Measurements from ENCODE around the gene LCA5.
"Not testable (repeated sequence)": the region's sequence is repeated elsewhere in the genome, so short reads cannot be mapped to it uniquely, and the experiment has no call there.

LCA5 gene

GRCh38 chr6:79529567-79529966 is 7.7 kb downstream of the LCA5 start:
- DNase-seq = not testable (repeated sequence)

DNA sequence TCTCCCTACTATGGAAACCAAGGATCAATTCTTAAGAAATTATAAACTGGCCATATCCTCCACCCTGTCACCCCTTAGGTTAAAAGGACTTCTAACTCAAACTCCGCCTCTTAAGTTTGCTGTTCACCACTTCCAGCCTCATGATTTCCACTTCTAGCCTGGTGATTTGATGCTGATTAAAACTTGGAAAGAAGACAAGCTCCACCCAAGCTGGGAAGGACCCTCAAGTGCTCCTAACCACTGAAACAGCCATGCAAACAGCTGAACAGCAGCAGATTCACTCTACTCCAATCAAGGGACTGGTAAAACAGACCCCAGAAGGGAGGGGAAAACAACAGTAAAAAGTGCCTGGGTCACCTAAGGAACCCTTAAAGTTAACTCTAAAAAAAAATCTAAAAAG is 10.3 kb downstream of the LCA5 start:
- no peak for DNase-seq

DNA sequence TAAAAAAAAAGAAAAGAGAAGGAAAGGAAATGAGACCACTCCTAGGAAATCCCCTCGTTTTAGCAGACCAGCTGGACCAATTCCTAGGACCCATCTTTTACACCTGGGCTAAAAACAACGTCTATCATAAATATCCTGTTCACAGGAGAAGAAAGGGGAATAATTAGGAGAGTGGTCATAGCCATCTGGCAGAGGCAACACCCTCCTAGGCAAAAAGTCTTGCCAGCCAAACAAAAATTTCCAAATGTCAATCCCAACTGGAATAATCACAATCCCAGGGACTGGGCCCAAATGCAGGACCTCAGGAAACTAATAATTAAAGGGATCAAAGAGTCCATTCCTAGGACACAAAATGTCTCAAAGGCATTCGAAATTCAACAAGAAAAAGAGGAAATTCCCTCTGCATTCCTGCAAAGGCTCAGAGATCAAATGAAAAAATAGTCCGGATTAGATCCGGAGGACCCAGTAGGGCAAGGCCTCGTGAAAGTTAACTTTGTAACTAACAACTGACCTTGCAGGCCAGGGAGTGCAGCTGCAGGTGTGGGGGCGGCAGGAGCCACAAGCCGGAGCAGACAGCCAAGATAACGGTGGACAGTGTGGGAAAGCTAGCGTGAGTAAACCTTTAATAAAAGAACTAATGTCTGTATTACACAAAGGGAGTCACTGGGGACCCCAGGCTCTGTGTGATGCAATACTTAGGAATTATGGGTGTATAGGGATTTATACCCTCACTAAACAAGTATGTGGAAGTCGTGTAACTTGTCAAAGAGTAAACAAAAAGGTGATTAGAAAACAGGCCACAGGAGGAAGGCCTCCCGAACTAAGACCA is 11.7 kb downstream of the LCA5 start:
- DNase-seq = no peak

GRCh38 chr6:79524065-79524464 is 13.2 kb downstream of the LCA5 start:
- DNase-seq = no peak

DNA sequence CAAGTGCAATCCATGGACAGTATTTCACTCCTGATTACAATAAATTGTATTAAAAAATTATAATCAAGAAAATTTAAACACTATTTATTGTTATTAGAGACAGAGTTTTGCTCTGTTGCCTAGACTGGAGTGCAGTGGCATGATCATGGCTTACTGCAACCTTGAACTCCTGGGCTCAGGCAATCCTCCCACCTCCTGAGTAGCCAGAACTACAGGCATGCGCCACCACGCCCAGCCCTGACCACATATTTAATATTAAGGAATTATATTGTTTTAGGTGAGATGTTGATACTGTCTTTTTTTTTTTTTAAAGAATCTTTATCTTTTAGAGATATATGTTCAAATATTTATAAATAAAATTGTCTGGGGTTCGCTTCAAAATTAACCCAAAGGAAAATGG is 14.6 kb downstream of the LCA5 start:
- DNase-seq = no peak

DNA sequence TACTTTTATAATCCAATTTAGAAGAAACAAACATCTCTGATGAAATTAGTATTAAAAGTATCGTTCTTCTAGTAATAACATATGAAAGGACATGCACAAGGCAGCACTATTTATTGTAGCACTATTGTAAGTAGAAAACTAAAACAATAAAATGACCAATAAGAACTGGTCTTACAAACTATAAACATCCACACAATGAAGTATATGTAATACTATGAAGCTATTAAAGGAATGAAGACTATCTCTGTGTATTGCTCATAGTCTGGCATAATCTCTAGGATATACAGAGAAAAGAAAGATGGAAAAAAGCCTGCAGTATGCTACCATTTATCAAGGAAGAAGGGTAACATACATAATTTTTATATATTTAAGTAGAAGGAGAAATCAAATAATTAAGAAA is 16.7 kb downstream of the LCA5 start:
- no peak for DNase-seq

DNA sequence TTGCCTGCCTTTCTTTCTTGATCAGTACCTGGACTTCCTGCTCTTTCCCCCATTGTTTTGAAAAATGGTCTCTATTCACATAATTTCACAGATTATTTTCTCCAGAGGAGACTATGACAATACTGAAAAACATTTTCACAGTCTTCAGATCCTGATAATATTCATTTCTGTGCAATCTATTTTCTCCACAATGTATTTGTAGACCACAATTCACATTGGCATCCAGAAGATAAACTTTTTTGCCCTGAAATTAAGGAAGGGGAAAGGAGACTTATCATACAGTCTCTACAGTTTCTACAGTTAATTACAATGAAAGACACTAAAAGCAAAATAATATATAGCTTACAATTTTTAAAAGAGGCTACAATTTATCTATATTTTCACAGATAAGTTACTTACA is 18.4 kb downstream of the LCA5 start:
- DNase-seq = no peak

DNA sequence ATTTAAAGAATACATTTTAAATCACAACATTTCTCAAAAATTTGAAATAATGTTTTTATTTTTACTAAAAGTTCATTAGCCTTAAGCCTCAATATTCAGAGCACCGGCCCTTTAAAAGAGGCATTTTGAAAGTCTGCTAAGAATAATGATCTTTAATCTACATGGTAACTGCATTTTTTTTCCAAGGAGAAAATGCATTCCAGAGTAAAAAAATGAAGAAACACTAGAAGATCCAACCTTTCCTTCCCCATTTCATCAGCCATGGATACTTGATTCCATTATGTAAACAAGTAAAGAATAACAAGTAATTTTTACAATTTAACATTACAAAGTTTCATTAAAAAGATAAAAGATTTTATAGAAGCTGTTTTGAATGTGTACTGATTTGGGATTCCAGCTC is 21.8 kb downstream of the LCA5 start:
- DNase-seq = no peak

- DNase-seq = no peak
These were observed 24.1 kb downstream of the LCA5 start for GRCh38 chr6:79513111-79513510.

DNA sequence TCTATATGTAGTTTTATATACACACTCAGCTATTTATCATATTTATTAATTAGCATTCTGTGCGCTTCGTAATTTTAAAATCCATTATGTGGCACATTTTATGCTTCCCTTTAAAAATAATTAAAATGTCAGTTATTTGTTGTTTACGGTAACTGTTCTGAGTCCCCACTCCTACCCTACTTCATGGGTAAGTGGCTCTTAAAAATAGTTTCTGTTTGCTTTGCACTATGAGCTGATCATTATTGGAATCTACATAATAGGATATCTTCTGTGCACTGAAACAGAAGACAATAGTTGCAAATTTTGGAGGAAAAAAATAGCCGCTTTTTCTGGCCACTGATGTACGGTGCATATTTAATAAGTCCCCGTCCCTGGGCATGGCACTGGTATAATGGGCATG is 25.2 kb downstream of the LCA5 start:
- no peak for DNase-seq

- DNase-seq = no peak
These were observed 26.5 kb downstream of the LCA5 start for GRCh38 chr6:79510707-79511106.

DNA sequence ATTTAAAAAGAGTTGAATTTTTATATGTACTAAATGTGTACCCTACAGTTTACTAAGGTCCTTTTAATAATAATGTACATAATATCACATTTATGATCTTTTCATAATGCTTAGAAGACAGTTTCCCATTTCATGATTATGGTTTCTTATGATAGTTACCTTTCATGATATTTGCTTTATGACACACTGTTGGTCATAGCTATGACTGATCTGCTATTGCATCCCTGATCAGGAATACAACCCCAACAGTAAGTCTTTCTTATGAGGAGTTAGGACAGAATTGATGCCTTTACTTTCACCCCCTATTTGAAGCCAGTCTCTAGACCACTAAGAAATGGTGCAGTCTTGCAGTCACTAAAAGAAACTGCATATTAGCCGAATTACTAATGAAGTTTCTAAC is 31.0 kb downstream of the LCA5 start:
- no peak for DNase-seq

DNA sequence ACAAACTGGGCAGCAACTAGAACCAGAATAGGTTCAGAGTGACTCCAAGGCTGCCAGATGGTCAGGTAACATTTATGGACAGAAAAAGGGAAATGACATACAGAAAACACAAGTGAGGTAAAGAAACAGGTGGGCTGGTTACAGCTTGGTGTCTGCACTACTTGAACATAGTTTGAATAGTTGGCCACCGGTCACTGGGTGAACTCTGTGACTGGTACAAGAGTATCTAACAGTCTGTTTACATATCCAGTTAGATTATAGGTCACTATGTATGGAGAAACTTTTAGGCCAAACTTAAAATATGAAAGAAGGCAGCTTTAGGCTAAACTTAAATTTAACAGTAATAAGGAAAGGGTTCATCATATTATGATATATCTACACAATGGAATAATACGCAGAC is 32.9 kb downstream of the LCA5 start:
- DNase-seq = no peak

DNA sequence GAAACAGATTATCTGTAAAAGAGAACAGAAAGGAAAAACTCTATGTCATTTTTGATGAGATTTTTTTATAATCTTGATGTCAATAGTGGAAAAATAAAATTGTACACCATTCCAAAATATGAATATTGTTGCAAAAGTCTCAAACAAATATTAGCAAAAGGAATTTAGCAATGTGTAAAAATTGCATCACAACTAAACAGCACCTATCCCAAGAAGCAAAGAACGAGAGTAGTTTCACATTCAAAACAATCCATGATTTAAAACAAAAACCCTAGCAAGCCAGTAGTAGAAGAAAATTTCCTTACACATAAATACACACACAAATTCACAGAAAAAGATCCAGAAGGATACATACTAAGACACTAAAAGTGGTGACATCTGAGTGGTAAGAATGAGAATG is 38.4 kb downstream of the LCA5 start:
- no peak for DNase-seq

GRCh38 chr6:79495246-79495645 is 42.0 kb downstream of the LCA5 start:
- DNase-seq = no peak

DNA sequence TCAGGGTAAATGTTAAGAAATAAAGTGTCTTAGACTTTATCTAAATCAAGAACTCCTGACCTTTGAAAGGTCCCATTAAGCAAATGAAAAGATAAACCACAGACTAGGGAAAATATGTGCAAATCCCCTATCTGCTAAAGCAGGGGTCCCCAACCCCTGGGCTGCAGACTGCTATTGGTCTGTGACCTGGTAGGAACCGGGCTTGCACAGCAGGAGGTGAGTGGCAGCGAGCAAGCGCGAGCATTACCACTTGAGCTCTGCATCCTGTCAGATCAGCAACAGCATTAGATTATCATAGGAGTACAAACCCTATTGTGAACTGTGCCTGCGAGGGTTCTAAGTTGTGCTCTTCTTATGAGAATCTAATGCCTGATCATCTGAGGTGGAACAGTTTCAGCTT is 42.4 kb downstream of the LCA5 start:
- DNase-seq = no peak

- no peak for DNase-seq
These were observed 66.5 kb downstream of the LCA5 start for GRCh38 chr6:79470728-79471127.

- DNase-seq = no peak
These were observed 67.6 kb downstream of the LCA5 start for GRCh38 chr6:79469376-79470246.

GRCh38 chr6:79468587-79468986 is 68.6 kb downstream of the LCA5 start:
- no peak for DNase-seq

DNA sequence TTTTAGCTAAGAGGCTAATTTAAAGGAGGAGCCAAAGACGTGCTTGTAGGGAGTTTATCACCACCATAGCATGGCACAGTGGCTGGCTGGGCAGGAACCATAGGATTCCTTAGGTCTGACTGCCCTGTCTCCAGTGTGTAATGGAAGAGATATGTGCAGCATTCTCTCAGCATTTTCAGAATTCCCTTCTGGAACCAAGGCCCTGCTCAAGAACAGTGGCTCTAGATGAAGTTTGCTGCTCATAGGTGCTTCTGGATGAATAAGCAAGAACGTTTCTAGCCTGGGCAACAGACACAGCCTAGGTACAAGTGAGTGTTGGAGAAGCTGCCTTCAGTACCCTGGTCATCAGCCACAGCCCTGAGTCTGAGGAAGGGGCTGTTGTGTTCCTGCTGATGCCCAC is 69.1 kb downstream of the LCA5 start:
- DNase-seq = no peak

- DNase-seq = no peak
These were observed 69.5 kb downstream of the LCA5 start for GRCh38 chr6:79467716-79468115.

- DNase-seq = no peak
These were observed 70.9 kb downstream of the LCA5 start for GRCh38 chr6:79466207-79466834.

DNA sequence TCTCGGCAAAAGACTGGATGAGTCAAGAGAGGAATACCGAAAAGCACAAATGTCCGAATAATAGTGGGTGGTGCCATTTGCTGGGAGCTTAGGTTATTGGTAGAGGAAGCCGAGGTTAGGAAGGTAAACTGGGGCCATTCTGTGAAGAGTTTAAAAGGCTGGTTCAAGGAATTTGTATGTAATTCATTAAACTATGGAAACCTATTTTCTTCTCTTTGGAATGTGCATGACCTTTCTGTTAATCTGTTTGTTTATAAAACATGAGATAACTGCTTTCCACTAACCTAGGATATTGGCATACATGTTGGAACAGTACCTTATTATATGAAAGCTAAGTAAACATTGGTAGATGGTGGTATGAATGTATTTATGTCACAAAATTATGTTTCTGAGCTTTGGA is 71.8 kb downstream of the LCA5 start:
- no peak for DNase-seq

DNA sequence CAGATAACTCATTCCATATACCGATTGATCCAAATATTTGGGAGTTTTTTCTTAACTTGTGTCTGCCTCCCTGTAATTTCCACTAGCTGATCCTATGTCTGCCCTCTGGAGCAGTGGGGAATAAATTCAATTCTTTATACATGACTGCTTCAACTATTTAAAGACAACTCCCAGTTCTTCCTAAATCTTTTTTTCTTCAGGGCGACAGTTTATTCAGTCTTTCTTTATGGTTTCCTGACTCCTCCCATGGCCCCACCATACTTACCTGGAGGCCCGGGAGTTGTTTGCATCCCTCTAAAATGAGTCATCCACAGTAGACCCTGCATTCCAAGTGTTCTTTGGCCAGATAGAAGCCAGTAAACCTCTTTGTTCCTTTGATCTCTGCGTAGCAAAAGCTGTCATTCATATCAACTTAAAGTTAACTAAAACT is 73.6 kb downstream of the LCA5 start:
- DNase-seq = no peak

Measured in activated CD4-positive, alpha-beta T cell treated with anti-CD3 and anti-CD28 coated beads, Interleukin-2, amount 50 U/mL, for 1 hour (primary cell).